ENCODE data around the gene TTYH1. TPM values are rescaled to one million over a fixed set of nuclear protein-coding genes. Genes with fewer than 3 reads are reported as not detected.

Gene TTYH1
- not detected in 2 replicates for total RNA-seq

GRCh38 chr19:54415208-54415900 lies at the start of gene TTYH1:
TTYH1 (plus strand) TSS chr19:54415464; CDS start chr19:54415553, 89 bp downstream.

GRCh38 chr19:54448774-54449700 lies 33.8 kb downstream of the TTYH1 start, which contains the start of gene LENG8:
LENG8 (plus strand) TSS chr19:54449199; CDS start chr19:54451345, 2,146 bp downstream.

GRCh38 chr19:54463531-54464043 lies 48.3 kb downstream of the TTYH1 start, which contains the start of gene LENG9:
LENG9 (minus strand) TSS chr19:54463778; CDS start chr19:54463526, 252 bp downstream.

GRCh38 chr19:54473071-54473891 lies 58.0 kb downstream of the TTYH1 start, which contains the start of gene CDC42EP5:
CDC42EP5 (minus strand) TSS chr19:54473296; CDS start chr19:54465547, 7,749 bp downstream.

Small RNA genes within 50 kb of the gene (small RNA-seq; reads per million reads assigned to genes)
- gene AC245884.3 = not detected

Other genes starting within 250 kb of the TTYH1 start
- not detected in 2 replicates for gene TMC4, start 242.3 kb upstream of the TTYH1 start, total RNA-seq
- gene MBOAT7, start 225.9 kb upstream of the TTYH1 start, total RNA-seq = 78.7 and 93.7 TPM in 2 replicates
- 62.1 and 68.9 TPM in 2 replicates for gene TSEN34, start 224.2 kb upstream of the TTYH1 start, total RNA-seq
- gene RPS9, start 214.6 kb upstream of the TTYH1 start, total RNA-seq = 1,549 and 1,933 TPM in 2 replicates
- not detected in 2 replicates for gene LILRB3, start 192.5 kb upstream of the TTYH1 start, total RNA-seq
- gene LILRA6, start 172.7 kb upstream of the TTYH1 start, total RNA-seq = not detected in 2 replicates
- gene LILRB5, start 158.2 kb upstream of the TTYH1 start, total RNA-seq = not detected in 2 replicates
- not detected in 2 replicates for gene LILRB2, start 134.4 kb upstream of the TTYH1 start, total RNA-seq
- gene LILRA5, start 102.3 kb upstream of the TTYH1 start, total RNA-seq = not detected in 2 replicates
- gene LILRA4, start 76.3 kb upstream of the TTYH1 start, total RNA-seq = not detected in 2 replicates
- gene LAIR1, start 50.5 kb upstream of the TTYH1 start, total RNA-seq = not detected in 2 replicates
- 61.1 and 82.1 TPM in 2 replicates for gene LENG8, start 33.7 kb downstream of the TTYH1 start, total RNA-seq
- gene LENG9, start 48.3 kb downstream of the TTYH1 start, total RNA-seq = 5.6 and 8.2 TPM in 2 replicates
- gene CDC42EP5, start 57.8 kb downstream of the TTYH1 start, total RNA-seq = 69.1 and 109 TPM in 2 replicates
- not detected in 2 replicates for gene LAIR2, start 87.4 kb downstream of the TTYH1 start, total RNA-seq
- not detected in 2 replicates for gene LILRA2, start 158.3 kb downstream of the TTYH1 start, total RNA-seq
- gene LILRA1, start 178.2 kb downstream of the TTYH1 start, total RNA-seq = not detected in 2 replicates
- not detected in 2 replicates for gene LILRB1, start 215.0 kb downstream of the TTYH1 start, total RNA-seq
- gene LILRB4, start 247.5 kb downstream of the TTYH1 start, total RNA-seq = not detected in 2 replicates